Erythroblast (primary cell): ENCODE results near the gene ARID1B.

ENCODE experiments used
- DNase-seq, 2 experiments: peaks; one replicate each; lab custom pipeline; 2025; lab: John Stamatoyannopoulos, UW
- GATA1 ChIP-seq: IDR thresholded peaks from 2 replicates; pipeline ENCODE4 v1.6.1; 2011; ENCODE audit warnings: low read depth, mild to moderate bottlenecking, control low read depth, low read length, moderate library complexity
- POLR2A ChIP-seq: IDR thresholded peaks from 2 replicates; pipeline ENCODE4 v1.6.1; 2011; ENCODE audit warnings: mild to moderate bottlenecking, low read length

Gene ARID1B

DNA sequence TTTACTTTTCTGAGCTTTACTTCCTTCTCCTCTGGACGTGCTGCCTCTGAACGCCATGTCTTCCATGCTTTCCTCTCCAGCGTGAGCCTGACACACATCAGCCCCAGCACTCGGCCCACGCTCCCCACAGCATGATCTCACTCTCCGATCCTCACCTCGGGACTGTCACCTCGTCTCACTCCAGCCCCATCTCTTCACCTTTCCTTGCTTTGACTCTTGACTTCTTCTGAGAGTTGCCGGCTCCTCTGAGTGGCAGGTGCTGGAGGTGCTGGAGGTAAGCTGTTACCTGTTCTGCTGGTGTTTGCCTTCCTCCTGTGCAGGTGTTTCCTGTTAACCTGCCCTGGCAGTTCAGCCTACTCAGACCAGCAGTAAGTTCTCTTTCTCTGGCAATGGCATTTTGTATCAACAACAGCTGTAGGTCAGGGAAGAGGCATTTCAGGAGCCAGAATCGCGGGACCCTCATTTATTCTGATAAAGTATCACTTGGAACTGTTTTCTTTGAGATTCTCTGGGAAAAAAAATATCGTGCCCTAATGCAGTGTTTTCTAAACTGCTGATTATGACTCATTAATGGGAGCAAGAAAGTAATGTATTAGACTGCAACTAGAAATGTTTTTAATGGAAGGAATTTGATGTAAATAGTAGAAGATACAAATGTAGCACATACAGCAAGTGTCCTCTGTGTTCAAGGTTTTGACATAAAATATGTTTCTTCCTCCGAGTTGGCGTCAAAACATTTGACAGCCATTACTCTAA, 106.5 kb downstream of the ARID1B start:
- no peak for DNase-seq
- TF ChIP-seq POLR2A (no peak), GATA1 (no peak)

DNA sequence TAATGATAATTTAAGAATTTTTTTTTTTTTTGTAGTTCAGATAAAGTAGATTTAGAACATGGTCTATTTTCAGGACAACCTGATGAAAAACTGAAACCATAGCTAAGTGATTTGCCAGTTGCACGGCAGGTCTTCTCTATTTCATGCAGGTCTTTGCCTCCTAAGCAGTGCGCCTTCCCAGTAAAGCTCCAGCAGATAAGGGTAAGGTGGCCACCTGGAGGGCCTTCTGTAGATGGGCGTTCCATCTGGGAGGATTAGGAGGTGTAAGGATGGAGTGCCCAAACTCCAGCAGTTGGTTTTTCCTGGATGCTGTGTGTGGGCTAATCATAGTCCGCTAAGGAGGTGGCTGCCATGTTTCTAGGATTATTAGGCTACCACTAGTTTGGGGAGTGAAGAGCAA, 107.1 kb downstream of the ARID1B start:
- TF ChIP-seq GATA1 = no peak
- TF ChIP-seq POLR2A = no peak
- peak in 1 of 2 experiments; percentile 16 for DNase-seq

DNA sequence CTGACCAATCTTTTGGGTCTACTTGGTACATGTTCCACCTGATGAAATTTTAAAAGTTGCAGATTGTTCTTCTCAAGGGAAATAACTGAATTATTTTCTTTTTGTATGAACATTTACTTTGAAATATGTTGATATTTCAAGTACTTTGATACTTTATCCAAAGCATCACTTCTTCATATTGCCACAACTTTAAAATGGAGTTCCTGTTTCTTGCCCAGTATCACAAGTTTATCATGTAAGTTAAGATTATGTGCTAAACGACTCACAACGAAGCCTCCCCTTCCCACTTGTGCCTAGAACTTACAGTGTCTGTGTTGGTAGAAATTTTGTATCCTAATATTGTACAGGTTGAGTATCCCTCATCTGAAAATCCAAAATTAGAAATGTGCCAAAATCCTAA, 108.4 kb downstream of the ARID1B start:
- DNase-seq = no peak
- TF ChIP-seq POLR2A (no peak), GATA1 (no peak)

DNA sequence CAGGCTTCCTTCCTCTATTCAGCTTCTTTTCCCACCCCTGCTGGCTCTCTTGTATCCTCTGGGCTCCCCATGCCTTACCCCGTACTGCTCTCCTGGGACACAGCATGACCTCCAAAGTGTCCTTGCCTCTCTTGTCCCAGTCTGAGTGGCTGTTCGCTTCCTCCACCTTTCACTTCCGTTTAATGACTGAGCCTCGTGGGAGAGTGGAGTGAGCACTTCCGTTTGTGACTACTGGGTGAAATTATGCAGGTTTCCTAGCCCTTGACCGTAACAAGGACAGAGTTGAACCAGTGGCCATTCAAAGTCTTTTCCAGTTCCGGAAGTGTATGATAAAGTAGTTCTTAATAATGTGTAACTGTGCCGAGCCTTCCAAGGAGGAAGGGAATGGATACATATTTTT, 109.2 kb downstream of the ARID1B start:
- no peak for TF ChIP-seq POLR2A
- no peak for TF ChIP-seq GATA1
- no peak for DNase-seq

DNA sequence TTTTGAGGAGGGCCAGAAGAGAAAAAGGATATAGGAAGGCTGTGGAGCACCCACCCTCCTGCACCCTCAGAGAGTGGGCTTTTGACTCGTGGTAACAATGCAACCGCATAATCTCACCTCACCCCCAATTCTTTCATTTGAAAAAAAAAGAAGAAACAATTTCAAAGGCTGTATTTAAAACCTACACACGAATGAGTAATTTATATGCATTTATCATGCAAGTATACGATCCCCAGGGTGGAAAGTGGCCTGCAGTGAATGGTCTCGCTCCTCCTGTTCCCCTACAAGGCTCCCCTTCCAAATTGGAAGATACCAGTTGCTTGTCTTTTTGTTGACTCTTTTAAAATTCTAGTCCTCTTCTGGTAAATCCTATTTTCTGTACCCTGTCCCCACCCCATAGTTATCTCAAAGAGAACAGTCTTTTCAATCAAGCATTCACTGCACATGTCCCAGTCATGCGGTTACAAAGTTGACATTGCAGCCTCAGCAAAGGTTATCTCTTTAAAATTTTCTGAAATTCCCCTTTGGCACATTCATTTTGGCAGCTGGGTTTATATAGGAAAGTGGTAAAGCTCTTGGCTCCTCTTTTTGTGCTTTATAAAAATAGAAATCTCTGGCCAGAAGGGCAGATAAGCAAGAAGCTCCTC, 110.6 kb downstream of the ARID1B start:
- DNase-seq = peak; percentile 26 to 56
- no peak for TF ChIP-seq GATA1
- no peak for TF ChIP-seq POLR2A

DNA sequence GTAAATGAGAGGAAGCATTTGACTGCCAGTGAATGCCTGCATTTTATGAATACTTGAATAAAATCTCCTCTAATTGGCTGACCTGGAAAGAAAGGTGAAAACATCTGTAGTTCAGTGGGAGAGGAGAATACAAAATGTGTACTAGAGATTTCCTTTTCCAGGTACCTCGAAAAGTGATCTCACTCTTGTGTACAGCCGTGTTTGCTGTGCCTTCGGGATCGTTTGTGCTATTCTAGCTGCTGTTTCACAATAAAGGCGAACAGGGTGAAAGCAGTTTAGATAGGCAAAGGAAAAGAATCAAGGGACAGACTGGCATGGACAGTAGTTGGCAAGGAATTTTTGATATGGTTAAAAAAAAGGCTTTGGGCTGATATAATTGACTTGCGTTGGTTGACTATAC, 112.3 kb downstream of the ARID1B start:
- DNase-seq = no peak
- TF ChIP-seq POLR2A = no peak
- TF ChIP-seq GATA1 = no peak

DNA sequence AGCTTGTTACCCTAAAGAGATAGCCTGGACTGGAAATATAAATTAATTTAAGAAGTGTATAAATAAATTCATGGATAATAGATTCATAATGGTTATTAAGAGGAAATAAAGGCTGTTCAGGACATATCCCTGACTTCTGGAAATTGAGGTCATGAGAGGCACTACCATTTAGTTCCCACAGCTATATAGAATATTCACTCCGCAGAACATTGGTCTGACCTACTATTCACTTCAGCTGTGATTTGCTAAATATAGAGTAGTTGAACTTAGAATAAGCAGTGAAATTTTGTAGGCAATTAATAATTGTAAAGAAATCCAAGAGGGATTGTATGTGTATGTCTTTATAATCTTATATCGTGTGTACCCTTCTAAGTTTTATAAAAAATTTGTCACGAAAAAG, 112.8 kb downstream of the ARID1B start:
- DNase-seq = no peak
- TF ChIP-seq GATA1 (no peak), POLR2A (no peak)

DNA sequence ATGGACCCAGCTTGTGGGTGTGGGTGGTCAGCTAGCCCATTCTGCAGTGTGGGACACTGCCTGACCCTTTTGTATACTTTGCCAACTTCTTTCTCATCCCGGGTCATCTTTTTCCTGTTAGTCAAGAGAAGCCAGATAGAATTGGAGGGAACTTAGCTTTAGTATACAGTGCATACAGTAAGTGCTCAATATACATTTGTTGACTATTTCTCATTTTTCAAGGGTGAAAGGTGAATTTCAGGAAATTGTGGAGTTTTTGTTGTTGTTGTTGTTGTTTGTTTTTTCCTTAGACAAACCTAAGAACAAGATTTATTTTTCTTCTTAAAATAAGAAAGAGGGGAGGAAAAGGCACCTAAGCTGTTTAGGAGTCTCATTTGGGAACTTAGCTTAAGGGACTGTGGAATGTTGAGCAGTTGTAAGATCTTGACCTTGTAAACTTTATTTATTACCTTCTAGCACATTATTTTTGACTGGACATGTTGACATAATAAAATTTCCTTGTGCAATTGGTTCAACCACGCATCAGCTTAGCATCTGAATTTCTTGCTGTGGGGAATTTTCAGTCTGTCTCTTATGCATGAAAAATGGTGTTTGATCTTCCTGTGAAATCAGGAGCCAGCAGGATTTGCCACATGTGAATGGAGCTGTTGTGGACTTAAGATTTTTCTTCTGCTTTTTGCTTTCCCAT, 113.6 kb downstream of the ARID1B start:
- no peak for TF ChIP-seq GATA1
- TF ChIP-seq POLR2A = no peak
- DNase-seq = no peak

DNA sequence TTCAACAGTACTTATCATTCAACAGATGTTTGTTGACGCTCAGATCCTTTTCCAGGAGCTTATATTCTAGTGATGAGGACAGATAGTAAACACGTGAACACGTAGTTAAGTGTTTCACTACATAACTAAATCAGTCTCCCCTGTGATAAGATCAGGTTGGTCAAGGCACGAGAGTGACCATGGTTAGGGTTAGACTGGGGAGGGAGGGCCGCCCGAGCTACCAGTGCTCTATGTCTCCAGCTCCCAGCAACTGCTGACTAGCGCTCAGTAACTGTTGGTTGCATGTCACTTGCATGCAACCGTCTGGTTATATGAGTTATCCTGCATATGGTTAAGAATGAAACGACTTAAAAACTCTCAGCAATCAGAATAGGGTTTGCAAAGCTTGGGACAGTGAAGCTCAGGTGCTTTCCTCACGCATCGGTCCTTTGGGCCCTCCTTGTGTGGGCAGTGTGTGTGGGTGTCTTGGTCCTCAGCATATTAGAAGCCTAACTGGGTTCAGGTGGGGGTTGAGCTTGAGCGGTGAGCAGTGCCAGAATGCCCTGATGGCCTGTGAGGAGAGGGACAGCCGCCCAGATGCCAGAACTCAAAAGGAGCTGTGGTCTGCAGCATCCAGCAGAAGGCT, 120.8 kb downstream of the ARID1B start:
- TF ChIP-seq GATA1 = no peak
- TF ChIP-seq POLR2A = no peak

DNA sequence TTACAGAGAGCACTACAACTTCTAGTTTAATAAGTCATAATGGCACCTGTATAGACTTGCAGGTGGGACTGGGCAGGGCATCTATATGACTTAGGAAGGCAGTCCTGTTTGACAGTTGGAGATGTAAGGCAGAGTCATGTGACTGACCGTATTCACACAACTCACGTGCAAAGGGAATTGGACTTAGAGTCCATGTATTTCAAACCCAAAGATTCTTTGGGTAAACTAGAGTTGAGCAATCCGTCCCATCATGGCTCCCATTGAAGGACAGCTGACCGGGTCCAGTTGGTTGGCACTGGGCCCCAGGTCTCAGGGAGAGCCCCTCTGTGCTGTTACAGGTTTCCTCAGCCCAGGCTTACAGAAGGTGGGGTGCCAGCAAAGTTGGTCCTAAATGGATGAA, 121.9 kb downstream of the ARID1B start:
- DNase-seq = no peak
- TF ChIP-seq POLR2A (no peak), GATA1 (no peak)

More for the DNA sequence above, 120.8 kb downstream of the ARID1B start:
- DNase-seq = no peak

DNA sequence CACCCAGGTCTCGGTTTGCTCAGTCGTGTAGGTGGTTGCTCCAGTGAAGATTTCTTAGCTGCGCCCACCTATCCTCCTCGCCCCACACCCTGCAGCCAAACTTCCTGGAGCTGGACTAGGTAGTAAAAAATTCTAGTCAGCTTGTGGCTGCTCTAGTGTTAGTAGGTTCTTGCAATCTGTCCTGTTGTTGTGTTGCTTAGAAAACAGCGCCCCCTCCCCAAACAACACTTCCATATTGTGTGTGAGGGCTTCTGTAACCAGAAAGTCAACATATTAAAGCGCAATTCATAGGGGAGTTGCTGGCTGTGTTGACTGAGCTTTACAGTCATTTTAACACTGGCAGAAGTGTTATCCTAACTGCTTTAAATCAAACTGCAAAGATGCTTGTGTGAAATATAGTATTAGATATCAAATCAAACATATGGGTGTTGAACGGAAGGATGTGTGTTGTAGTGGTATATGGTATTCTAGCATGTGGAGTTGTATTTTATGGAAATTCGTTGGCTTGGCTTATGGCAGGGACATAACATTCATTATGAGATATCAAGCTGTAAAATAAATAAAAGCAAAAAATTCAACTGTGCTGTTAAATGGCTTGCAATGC, 122.5 kb downstream of the ARID1B start:
- no peak for TF ChIP-seq POLR2A
- DNase-seq = no peak

DNA sequence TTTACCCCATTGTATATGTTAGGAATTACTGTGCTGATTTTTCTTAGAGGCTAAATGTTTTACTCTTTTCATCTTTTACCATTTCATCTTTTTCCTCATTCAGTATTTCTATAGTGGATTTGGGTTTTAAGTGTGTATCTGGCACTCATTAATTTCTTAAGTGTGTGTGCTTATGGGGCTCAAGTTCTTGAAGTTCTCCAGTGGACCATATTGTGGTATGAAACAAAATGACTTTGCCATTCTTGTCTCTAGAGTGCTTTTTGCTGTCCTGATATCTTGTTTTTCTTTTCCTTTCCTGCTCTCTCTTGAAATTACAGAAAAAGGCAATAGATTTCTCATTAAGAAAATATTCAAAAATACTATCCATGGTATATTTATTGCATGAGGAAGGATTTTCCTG, 123.1 kb downstream of the ARID1B start:
- no peak for DNase-seq
- TF ChIP-seq GATA1 = no peak
- TF ChIP-seq POLR2A = no peak

DNA sequence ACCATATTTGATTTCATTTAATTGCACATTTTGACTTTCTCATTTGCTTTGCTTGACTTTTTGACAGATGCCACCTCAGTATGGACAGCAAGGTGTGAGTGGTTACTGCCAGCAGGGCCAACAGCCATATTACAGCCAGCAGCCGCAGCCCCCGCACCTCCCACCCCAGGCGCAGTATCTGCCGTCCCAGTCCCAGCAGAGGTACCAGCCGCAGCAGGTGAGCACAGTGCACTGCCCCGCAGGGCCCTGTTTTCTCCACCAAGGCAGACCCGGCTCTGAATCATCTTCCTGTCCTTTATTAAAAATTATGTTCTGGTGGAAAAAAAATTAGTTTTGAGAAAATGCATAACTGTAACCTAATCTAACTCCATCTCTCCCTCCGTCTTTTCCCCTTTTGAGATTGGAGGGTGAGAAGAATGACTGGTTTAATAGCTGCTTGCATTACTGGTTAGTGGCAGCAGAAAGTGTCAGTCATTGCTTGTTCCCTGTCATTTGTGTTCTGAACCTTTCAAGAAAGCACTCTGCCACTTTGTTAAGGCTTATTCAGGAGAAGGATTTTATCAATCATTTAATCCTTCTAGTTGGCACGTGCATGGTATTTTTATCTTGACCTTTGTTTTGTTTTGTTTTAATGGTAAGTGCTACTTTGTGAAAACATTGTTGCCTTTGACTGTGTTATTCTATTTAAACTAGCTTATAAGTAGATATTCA, 124.3 kb downstream of the ARID1B start:
- TF ChIP-seq POLR2A = no peak
- no peak for TF ChIP-seq GATA1
- DNase-seq = no peak

DNA sequence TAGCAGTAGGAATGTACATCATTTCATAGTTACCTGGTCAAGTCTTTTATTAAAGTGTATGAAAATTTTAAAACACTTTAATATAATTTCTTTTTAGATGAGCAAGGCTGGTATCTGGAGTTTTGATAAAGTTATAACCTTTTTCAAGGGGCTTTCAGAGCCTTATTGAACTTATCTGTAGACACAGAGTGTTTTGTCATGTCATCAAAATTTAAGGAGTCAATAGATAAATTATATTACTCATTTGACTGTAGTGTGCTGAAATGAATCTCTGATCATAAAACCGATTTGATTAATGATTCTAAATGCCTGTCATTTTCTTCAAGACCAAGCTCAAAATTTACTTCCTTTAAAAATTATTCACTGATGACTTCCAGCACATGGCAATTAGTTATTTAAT, 125.6 kb downstream of the ARID1B start:
- TF ChIP-seq GATA1 (no peak), POLR2A (no peak)
- peak; percentile 23 to 28 for DNase-seq
